ENCODE measurements around the gene RASGRF1. TPM values are rescaled to one million over a fixed set of nuclear protein-coding genes. Genes with fewer than 3 reads are reported as not detected.
"Not testable (repeated sequence)": the region's sequence is repeated elsewhere in the genome, so short reads cannot be mapped to it uniquely, and the experiment has no call there.

Gene RASGRF1
- total RNA-seq, 1 experiment from 2014 or later: 1.1 TPM

DNA sequence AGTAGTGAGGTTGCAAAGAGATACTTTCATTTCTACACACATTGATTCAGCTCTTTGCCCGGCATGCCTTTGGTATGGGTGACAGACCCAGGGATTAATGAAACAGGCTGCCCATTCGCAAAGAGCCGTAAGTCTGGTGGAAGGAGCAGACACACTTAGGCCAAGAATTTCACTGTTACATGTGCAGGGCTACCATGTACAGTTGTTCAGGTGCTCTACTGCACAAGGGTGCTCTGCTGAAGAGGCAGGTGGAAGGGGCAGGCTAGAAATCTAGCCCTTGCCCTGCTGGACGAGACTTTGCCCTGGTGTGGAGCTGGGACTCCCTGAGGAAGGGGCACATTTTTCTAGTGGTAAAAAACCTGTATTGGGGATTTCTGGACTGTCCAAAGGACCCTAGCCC, 26.2 kb upstream of the RASGRF1 start:
- H3K27me3 ChIP-seq: no peaks in the 10 kb centered on the region
- no peak overlapping the region for H3K4me3 ChIP-seq
- H3K27ac ChIP-seq: no peak overlapping the region
- no peaks in the 10 kb centered on the region for H3K36me3 ChIP-seq
- no peaks in the 10 kb centered on the region for H3K9me3 ChIP-seq (replicated peaks)
- no peak for DNase-seq
- H3K4me1 ChIP-seq: no peaks in the 10 kb centered on the region

DNA sequence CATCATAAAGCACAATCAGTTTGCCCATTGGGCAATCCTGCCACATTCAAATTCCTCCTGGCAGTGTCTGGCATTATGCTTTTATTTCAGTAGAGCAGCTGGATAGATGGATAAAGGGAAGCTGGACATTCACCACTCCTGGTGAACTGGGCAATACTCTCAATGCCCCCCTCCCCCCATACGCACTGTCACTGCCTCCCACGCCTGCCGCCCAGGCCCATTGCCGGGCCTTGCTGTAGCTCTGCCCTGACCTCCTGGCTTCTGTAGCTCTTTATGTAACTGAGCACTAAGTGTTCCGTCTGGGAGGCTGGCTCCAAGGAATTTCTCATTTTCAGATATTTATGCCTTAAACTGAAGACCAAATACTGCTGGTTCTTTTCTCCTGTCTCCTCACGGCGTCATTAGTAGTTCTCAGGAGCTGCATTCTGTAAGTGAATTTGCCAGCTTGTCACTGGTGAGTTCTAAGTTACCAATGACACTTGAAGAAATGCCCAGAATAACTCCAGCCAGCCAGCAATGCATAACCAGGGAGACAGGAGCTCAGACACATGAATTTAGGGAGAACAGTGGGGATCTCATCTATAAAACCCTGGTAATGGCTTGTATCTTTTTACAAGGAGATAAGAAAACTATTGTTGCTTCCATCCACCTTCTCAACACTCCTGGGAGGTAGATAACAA, 25.5 kb upstream of the RASGRF1 start:
- Histone ChIP-seq H3K9me3 (replicated peaks) (no peaks in the 10 kb centered on the region), H3K4me1 (no peaks in the 10 kb centered on the region), H3K4me3 (no peak overlapping the region), H3K27me3 (no peaks in the 10 kb centered on the region), H3K36me3 (no peaks in the 10 kb centered on the region; the same call in 1 of the 2 replicates), H3K27ac (no peak overlapping the region)
- DNase-seq: no peak

DNA sequence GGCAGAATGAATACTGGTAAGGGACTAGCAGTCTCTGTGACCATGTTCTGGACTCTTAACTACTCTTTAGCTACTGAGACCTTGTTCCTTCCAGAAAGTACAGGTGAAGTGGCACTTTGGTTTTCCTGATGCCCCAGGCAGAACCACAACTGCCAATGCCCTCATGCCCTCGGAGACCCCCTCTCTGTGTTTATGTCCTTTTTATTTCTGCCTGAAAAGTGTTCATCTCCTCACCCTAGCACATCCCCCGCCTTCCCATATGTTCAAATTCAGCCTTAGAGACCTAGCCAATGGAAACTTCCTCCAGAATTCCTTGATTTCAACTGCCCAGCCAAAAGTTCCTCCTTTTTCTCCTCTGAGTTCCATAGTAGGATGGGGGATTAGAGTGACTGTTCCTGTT, 23.3 kb upstream of the RASGRF1 start:
- no peak overlapping the region for H3K4me3 ChIP-seq
- H3K4me1 ChIP-seq: no peaks in the 10 kb centered on the region
- no peaks in the 10 kb centered on the region for H3K27me3 ChIP-seq
- no peak for DNase-seq
- no peaks in the 10 kb centered on the region for H3K9me3 ChIP-seq (replicated peaks)
- H3K27ac ChIP-seq: no peak overlapping the region
- no peaks in the 10 kb centered on the region; the same call in 1 of the 2 replicates for H3K36me3 ChIP-seq

DNA sequence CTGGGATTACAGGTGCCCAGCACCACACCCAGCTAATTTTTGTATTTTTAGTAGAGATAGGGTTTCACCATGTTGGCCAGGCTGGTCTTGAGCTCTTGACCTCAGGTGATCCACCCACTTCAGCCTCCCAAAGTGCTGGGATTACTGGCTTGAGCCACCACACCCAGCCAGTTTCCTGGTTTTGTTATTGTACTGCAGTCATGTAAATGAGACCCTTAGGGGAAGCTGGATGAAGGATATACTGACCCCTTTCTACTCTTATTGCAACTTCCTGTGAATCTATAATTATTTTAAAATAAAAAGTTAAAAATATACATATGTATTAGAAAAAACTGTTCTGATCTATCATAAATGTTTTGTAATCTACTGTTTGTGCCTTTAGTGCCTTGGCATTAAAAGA, 20.8 kb upstream of the RASGRF1 start:
- not testable (repeated sequence) for H3K36me3 ChIP-seq

DNA sequence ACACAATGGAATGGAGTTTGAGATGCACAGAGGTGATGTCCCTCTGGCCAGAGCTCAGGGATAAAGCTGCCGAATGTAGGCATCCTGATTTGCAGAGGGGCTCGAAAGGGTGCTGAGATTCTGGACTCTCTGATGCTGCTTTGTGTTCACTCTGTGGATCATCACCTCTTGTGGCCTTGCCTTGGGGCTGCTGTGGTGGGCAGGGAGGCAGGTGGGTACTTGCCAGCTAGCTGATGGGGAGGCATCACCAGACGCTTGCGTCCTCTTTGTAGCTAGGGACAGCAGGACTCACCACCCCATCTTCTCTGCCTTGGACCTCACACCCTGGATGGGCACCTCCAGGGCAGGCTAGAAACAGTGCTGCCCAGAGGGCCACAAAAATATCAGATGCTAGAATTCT, 14.6 kb upstream of the RASGRF1 start:
- H3K4me1 ChIP-seq: no peaks in the 10 kb centered on the region
- no peaks in the 10 kb centered on the region for H3K9me3 ChIP-seq (replicated peaks)
- no peak overlapping the region for H3K4me3 ChIP-seq
- no peaks in the 10 kb centered on the region for H3K27me3 ChIP-seq
- no peak overlapping the region for H3K27ac ChIP-seq
- no peaks in the 10 kb centered on the region for H3K36me3 ChIP-seq
- no peak for DNase-seq

More for the DNA sequence above, 20.8 kb upstream of the RASGRF1 start:
- not testable (repeated sequence) for H3K4me1 ChIP-seq; DNase-seq; H3K27ac ChIP-seq; H3K9me3 ChIP-seq (replicated peaks); H3K27me3 ChIP-seq; H3K4me3 ChIP-seq

DNA sequence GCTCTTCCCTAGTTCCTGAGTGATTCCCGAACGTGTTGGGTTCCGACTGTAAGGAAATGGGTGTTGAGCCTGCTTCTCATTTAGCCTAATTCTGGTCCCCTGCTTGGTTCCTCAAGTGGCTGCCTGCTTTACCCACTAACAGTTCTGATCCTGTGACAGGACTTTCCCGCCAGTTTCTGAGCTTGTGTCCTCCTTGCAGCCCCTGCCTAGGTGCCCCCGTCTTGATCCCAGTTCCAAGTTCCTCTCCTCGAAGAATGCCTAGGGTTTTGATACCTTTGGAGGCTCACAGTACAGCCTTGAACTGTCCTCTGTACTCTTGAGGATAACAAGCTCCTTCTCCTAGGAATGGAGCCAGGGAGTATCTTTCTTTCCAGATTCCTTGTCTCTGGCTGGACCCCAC, 12.0 kb upstream of the RASGRF1 start:
- Histone ChIP-seq H3K27me3 (no peaks in the 10 kb centered on the region), H3K4me1 (no peaks in the 10 kb centered on the region), H3K4me3 (no peak overlapping the region), H3K9me3 (replicated peaks) (no peaks in the 10 kb centered on the region), H3K27ac (no peak overlapping the region), H3K36me3 (no peaks in the 10 kb centered on the region)
- no peak for DNase-seq

DNA sequence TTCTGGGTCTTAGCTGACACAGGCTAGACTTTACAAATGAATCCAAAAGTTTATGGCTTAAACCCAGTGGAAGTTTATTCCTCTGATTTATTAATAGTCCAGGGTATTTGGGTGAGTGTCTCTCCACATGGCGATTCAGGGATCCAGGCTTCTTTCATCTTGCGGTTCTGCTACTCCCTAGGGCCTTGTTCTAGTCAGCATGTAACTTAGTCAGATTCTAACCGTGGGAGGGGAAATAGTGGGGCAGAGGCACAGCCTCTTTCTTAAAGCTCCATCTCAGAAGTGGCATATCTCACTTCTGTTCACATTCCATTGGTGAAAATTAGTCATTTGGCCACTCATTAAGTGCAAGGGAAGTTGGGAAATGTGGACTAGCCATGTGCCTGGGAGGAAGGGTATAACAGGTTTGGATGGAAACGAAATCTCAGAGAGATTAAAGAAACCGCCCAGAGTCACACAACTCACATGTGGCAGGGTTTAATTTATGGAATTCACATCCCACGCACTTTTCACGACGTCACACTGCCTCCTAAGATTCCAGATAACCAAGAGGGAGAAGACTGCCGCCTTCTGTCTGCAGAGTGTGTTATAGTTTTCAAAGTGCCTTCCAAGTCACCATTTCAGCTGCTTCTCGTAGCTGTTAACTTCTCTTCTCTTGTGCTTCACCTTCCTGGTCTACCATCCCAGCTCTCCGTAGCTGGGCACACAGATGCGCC, 11.4 kb upstream of the RASGRF1 start:
- H3K4me1 ChIP-seq: no peaks in the 10 kb centered on the region
- H3K4me3 ChIP-seq: no peak overlapping the region
- H3K27me3 ChIP-seq: no peaks in the 10 kb centered on the region
- no peaks in the 10 kb centered on the region for H3K36me3 ChIP-seq
- no peaks in the 10 kb centered on the region for H3K9me3 ChIP-seq (replicated peaks)
- no peak for DNase-seq
- H3K27ac ChIP-seq: no peak overlapping the region

DNA sequence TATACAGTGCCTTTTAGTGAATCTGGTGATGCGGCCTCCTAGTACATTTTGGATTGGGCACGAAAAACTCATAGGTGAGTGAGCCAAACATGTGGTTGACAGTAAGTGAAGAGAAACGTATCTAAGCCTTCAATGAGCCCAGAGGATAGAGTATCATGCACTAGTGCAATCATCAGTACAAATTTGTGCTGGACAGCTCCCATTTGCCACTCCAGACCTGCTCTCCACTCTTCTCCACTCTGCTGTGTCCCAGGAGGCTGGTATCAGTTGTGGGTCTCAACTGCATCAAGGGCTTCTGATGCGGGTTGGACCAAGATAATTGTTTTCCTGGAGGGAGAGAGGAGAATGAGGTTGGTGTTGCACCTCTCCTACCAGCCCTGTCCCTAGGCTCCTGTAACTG, 9.1 kb upstream of the RASGRF1 start:
- no peak overlapping the region for H3K27ac ChIP-seq
- no peaks in the 10 kb centered on the region for H3K27me3 ChIP-seq
- H3K4me1 ChIP-seq: no peaks in the 10 kb centered on the region
- DNase-seq: peak in 1 of 2 experiments; percentile 5
- no peak overlapping the region for H3K4me3 ChIP-seq
- H3K9me3 ChIP-seq (replicated peaks): no peaks in the 10 kb centered on the region
- H3K36me3 ChIP-seq: no peaks in the 10 kb centered on the region

DNA sequence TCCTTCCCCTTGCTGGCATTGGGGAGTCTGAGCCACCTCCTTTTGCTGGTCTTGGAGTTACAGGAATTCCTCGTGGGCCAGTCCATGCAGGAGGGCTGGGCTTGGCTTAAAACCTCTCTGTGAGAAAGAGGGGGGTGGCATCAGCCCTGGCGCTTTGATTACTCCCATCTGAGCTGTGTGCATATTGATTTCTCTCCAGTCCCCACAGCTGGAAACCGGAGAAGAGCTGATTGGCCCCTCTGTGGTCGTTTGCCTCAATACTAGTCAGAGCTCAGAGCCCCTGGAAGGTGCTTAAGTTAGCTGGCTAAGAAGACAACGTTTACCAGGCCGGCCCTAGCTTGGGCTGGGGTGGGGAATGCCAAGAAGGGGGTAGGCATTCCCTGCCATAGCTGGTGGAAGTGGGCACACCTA, 4.0 kb upstream of the RASGRF1 start:
- no peak for DNase-seq
- Histone ChIP-seq H3K9me3 (replicated peaks) (no peaks in the 10 kb centered on the region), H3K36me3 (no peaks in the 10 kb centered on the region), H3K27ac (no peak overlapping the region), H3K27me3 (no peaks in the 10 kb centered on the region), H3K4me1 (no peaks in the 10 kb centered on the region), H3K4me3 (no peak overlapping the region)

DNA sequence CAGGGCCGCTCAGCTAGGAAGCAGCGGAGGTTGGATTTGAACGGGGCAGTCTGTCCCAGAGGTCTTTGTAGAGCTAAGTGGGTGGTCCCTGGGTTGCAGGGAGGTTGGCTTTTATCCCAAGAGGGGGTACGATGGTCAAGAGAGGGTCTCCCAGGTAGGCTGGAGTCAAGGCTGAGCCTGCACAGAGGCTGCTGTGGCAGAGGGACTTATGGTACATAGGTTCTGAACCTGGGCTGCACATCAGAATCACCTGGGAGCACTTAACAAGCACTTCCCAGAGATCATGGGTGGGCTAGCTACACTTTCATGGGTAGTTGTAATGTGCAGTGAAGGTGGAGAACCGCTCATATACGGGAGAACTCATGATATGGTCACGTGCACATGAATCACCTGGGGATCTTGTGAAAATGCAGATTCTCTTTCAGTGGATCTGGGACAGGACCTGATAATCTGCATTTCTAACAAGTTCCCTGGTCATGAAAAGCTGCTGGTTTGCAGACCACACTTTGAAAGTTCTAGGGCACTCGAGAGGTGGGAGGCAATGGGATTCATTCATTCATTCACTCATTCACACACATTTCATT, 2.9 kb upstream of the RASGRF1 start:
- no peak overlapping the region for H3K27ac ChIP-seq
- no peaks in the 10 kb centered on the region for H3K9me3 ChIP-seq (replicated peaks)
- H3K4me1 ChIP-seq: no peaks in the 10 kb centered on the region
- DNase-seq: no peak
- H3K36me3 ChIP-seq: no peaks in the 10 kb centered on the region
- H3K27me3 ChIP-seq: no peaks in the 10 kb centered on the region
- no peak overlapping the region for H3K4me3 ChIP-seq

DNA sequence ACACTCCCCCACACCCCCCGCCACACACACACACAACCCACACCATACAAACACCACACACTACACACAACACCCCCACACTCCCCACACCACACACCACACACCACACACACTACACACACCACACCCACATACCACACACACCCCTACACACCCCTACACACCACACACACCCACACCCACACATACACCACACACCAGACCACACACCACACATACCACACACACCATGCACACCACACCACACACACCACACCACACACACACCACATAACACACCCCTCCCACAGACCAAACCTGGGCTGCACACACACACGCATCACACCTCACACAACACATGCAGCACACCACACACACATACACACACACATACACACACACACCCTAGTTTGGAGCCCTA, 1.8 kb upstream of the RASGRF1 start:
- DNase-seq: no peak
- Histone ChIP-seq H3K27me3 (no peaks in the 10 kb centered on the region), H3K9me3 (replicated peaks) (no peaks in the 10 kb centered on the region), H3K4me3 (no peak overlapping the region), H3K27ac (no peak overlapping the region), H3K4me1 (no peaks in the 10 kb centered on the region), H3K36me3 (no peaks in the 10 kb centered on the region)

DNA sequence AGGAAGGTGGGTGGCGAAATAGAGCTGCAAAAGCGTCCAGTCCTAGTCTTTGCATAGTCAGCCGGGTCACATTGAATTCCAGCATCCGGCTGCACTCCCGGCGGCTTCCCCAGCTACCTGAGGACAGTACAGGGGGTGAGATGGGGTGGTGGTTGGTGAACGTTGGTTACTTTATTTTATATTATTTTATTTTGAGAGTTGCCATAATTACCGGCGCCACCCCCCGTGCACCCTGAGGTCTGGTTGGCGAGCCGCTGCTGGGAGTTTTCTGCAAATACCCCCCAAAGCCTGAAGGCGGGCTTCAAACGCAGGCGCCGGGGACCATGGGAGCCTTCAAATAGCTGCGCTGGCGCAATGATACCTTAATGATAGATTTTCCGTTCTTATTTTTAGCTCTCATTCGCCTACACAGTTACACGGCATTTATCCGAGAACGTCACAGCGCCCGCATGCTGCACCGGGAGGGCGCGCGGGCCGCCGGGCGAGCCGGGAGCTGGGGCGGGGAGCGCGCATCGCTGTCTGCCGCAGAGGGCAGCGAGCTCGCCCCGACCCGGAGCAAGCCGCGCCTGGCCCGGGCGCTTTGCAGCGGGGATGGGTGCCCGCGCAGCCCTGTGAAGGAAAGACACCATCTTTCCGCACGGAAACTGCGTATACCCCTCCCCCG, 756 bp upstream of the RASGRF1 start:
- no peak for DNase-seq
- Histone ChIP-seq H3K27ac (no peak overlapping the region), H3K4me3 (no peak overlapping the region), H3K36me3 (no peaks in the 10 kb centered on the region), H3K27me3 (no peaks in the 10 kb centered on the region), H3K4me1 (no peaks in the 10 kb centered on the region), H3K9me3 (replicated peaks) (no peaks in the 10 kb centered on the region)

DNA sequence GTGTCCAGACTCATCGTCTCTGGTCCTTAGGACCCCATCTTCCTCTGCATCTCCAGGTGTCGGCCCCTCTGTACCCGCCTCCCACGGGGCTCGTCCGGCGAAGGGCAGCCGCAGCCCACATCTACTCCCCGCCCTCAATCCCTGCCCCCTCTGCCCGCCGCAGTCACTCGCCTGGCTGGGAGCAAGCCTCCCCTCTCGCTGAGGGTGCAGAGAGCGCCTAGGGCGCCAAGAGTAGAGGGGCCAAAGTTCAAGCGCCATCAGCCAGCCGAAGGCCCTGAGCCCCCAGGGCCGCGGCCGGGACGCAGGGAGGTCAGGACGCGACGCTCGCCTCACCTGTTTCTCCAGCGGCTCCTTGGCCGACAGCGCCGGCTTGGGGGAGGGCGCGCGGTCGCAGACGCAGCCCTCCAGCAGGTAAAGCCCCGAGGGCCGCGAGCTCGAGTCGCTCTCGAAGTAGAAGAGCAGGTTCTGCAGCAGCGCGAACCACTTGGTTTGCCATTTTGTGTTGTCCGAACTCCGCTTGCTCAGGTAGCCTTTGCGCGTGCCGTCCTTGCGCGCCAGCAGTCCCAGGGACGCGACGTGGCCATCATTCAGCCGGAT, 592 bp downstream of the RASGRF1 start:
- Histone ChIP-seq H3K4me1 (no peaks in the 10 kb centered on the region), H3K4me3 (no peak overlapping the region), H3K36me3 (no peaks in the 10 kb centered on the region), H3K27ac (no peak overlapping the region), H3K9me3 (replicated peaks) (no peaks in the 10 kb centered on the region), H3K27me3 (no peaks in the 10 kb centered on the region)
- no peak for DNase-seq

DNA sequence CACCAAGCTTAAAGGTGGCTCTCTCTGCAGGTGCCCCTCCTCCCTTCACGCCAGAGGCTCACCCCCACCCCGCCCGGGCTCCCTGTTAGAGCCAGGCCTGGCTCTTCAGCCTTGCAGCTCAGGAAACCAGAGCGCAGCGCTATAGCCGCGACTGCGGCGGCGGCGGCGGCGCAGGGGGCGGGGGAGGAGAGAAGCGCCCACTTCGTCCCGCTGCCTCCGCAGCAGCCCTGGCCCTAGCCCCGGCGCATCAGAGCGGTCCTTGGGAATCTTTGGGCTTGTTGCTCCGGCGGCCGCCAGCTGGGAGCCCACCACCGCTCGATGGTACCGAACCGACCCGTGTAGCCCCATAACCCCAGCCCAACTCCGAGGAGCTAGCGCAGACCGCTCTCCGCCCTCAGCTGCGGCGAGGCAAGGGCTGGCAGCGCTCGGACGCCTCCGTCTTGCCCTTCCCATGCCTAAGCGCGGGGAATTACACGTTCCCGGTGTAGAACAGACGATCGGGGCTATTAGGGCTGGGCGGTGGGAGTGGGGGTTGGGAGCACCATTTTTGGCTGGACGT, 1.2 kb downstream of the RASGRF1 start:
- no peak for DNase-seq
- H3K27me3 ChIP-seq: no peaks in the 10 kb centered on the region
- no peak overlapping the region for H3K4me3 ChIP-seq

More for the DNA sequence above, 1.2 kb downstream of the RASGRF1 start:
- no peaks in the 10 kb centered on the region for H3K36me3 ChIP-seq
- no peaks in the 10 kb centered on the region for H3K9me3 ChIP-seq (replicated peaks)
- no peak overlapping the region for H3K27ac ChIP-seq
- H3K4me1 ChIP-seq: no peaks in the 10 kb centered on the region

Measured in SJCRH30 (cell line).